ENCODE data around the gene POLR3B. TPM values are rescaled to one million over a fixed set of nuclear protein-coding genes. Genes with fewer than 3 reads are reported as not detected.

The POLR3B gene
- total RNA-seq, 1 experiment from 2014 or later, result 12.9 TPM

DNA sequence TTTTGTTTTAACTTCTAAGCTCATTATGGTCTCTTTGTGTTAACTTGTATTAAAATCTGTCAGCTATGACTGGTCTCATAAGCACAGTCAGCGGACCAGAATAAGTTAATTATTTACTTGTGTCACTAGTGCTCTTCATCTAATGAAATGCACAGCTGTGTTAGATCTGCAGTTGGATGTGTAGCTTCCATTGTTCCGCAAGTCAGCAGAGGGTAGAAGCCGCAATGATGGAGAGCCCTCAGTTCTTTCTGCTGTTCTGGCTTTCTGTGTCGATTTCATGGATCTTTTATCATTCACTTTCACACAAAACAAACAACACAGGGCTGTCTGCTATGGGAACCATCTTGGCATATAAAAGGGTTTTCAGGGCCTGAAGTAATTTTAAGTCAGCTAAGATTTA lies 136.0 kb downstream of the POLR3B start:
- ChIA-PET POLR2A (ENCODE audit: unreplicated experiment) (interaction anchor here (0.6 kb wide), 1 partner anchor 11 kb away, joined by 3 read pairs; no protein-coding TSS in a partner anchor), CTCF (no interaction called here)
- Histone ChIP-seq H3F3A (ENCODE audit: insufficient read depth, low read depth) (no peaks in the 10 kb centered on the region), H3K9me3 (ENCODE audit: insufficient read depth, low read depth) (no peaks in the 10 kb centered on the region), H3K4me2 (no peak overlapping the region), H3K9me2 (ENCODE audit: insufficient read depth) (no peaks in the 10 kb centered on the region), H3K27me3 (ENCODE audit: insufficient read depth, low read depth) (no peaks in the 10 kb centered on the region), H2AFZ (no peak overlapping the region), H3K4me3 (no peak overlapping the region), H4K20me1 (ENCODE audit: insufficient read depth) (no peaks in the 10 kb centered on the region), H3K27ac (no peak overlapping the region), H3K79me2 (ENCODE audit: low read depth) (no peaks in the 10 kb centered on the region), H3K36me3 (ENCODE audit: low read depth) (no peaks in the 10 kb centered on the region), H3K4me1 (replicated peaks; ENCODE audit: insufficient read depth) (no peaks in the 10 kb centered on the region)
- no TSS peak for BruUV-seq (replicated peaks)
- intact Hi-C loops (cut with micrococcal nuclease; ENCODE audit: unreplicated experiment), result no loop called here
- no peak for DNase-seq
- TF ChIP-seq, protein P1, sequence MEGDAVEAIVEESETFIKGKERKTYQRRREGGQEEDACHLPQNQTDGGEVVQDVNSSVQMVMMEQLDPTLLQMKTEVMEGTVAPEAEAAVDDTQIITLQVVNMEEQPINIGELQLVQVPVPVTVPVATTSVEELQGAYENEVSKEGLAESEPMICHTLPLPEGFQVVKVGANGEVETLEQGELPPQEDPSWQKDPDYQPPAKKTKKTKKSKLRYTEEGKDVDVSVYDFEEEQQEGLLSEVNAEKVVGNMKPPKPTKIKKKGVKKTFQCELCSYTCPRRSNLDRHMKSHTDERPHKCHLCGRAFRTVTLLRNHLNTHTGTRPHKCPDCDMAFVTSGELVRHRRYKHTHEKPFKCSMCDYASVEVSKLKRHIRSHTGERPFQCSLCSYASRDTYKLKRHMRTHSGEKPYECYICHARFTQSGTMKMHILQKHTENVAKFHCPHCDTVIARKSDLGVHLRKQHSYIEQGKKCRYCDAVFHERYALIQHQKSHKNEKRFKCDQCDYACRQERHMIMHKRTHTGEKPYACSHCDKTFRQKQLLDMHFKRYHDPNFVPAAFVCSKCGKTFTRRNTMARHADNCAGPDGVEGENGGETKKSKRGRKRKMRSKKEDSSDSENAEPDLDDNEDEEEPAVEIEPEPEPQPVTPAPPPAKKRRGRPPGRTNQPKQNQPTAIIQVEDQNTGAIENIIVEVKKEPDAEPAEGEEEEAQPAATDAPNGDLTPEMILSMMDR (conservative IDR thresholded peaks at IDR 0.05), result no peak
- no peak for TF ChIP-seq EZH2 (IDR thresholded peaks at IDR 0.05; ENCODE audit: low read depth)

DNA sequence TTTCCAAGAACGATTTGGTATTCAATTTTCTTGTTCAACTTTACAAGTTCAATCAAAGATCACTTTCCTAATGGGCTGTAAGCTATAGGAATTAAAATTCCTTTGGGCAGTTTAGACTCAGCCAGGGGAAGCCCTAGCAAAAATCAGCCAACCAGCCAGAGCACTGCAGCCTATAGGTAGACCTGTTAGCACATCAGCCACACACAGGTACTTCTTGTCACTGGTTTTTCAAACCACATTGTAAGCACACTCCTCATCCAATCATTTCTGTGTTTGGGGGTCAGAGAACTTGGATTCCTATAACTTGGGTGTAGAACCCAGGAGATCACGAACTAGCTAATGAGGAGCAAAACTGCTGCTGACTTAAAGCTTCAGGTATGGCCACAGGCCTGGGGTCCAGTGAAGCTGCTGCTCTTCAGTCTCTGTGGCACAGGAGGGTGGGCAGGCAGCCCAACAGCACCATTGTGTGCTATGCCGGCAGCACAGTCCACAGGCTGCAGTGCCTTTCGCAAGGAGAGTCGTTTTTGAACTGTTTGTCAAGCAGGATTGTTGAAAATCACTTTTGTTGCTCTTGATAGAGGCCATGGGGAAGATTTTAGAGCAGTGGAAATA lies 137.9 kb downstream of the POLR3B start:
- H4K20me1 ChIP-seq (ENCODE audit: insufficient read depth), result no peaks in the 10 kb centered on the region
- intact Hi-C loops (cut with micrococcal nuclease; ENCODE audit: unreplicated experiment), result no loop called here
- TF ChIP-seq, protein P1 (conservative IDR thresholded peaks at IDR 0.05), result no peak
- TF ChIP-seq EZH2 (IDR thresholded peaks at IDR 0.05; ENCODE audit: low read depth), result no peak
- DNase-seq, result no peak
- H3K36me3 ChIP-seq (ENCODE audit: low read depth), result no peaks in the 10 kb centered on the region
- H3K4me1 ChIP-seq (replicated peaks; ENCODE audit: insufficient read depth), result no peaks in the 10 kb centered on the region
- H3K9me2 ChIP-seq (ENCODE audit: insufficient read depth), result no peaks in the 10 kb centered on the region
- H3K4me3 ChIP-seq, result no peak overlapping the region
- H3K4me2 ChIP-seq, result no peak overlapping the region
- ChIA-PET POLR2A (ENCODE audit: unreplicated experiment) (no interaction called here), CTCF (no interaction called here)
- H2AFZ ChIP-seq, result no peak overlapping the region
- no peaks in the 10 kb centered on the region for H3K27me3 ChIP-seq (ENCODE audit: insufficient read depth, low read depth)
- H3K27ac ChIP-seq, result no peak overlapping the region
- H3K9me3 ChIP-seq (ENCODE audit: insufficient read depth, low read depth), result no peaks in the 10 kb centered on the region
- no peaks in the 10 kb centered on the region for H3K79me2 ChIP-seq (ENCODE audit: low read depth)
- H3F3A ChIP-seq (ENCODE audit: insufficient read depth, low read depth), result no peaks in the 10 kb centered on the region
- BruUV-seq (replicated peaks), result no TSS peak

GRCh38 chr12:106498056-106498455 lies 140.5 kb downstream of the POLR3B start:
- DNase-seq, result no peak
- Histone ChIP-seq H3K79me2 (ENCODE audit: low read depth) (no peaks in the 10 kb centered on the region), H3K4me1 (replicated peaks; ENCODE audit: insufficient read depth) (no peaks in the 10 kb centered on the region), H3F3A (ENCODE audit: insufficient read depth, low read depth) (no peaks in the 10 kb centered on the region), H3K9me2 (ENCODE audit: insufficient read depth) (no peaks in the 10 kb centered on the region), H2AFZ (no peak overlapping the region), H3K4me2 (no peak overlapping the region), H3K4me3 (no peak overlapping the region), H4K20me1 (ENCODE audit: insufficient read depth) (no peaks in the 10 kb centered on the region), H3K9me3 (ENCODE audit: insufficient read depth, low read depth) (no peaks in the 10 kb centered on the region), H3K27ac (no peak overlapping the region), H3K27me3 (ENCODE audit: insufficient read depth, low read depth) (no peaks in the 10 kb centered on the region), H3K36me3 (ENCODE audit: low read depth) (no peaks in the 10 kb centered on the region)
- intact Hi-C loops (cut with micrococcal nuclease; ENCODE audit: unreplicated experiment), result no loop called here
- no peak for TF ChIP-seq EZH2 (IDR thresholded peaks at IDR 0.05; ENCODE audit: low read depth)
- TF ChIP-seq, protein P1 (conservative IDR thresholded peaks at IDR 0.05), result no peak
- POLR2A ChIA-PET (ENCODE audit: unreplicated experiment), result no interaction called here
- BruUV-seq (replicated peaks), result no TSS peak
- CTCF ChIA-PET, result no interaction called here
